Uterus (tissue), 4 donors: Measurements from ENCODE around the gene ESPN. TPM values are rescaled to one million over a fixed set of nuclear protein-coding genes. Genes with fewer than 3 reads are reported as not detected.
"Not testable (repeated sequence)": the region's sequence is repeated elsewhere in the genome, so short reads cannot be mapped to it uniquely, and the experiment has no call there.

Source experiments
- DNase-seq, 2 donors: peaks; one replicate each; pipeline ENCODE4 v3.0.0-alpha.2; 2019 to 2020
- H3K27ac ChIP-seq, 2 donors: fragments of 200-600 bp; sonication (generic); 1 replicate in 1 of 2; 2 replicates in 1 of 2; pipeline ENCODE4 v1.5.1; 2016 to 2018
- H3K27me3 ChIP-seq, 2 donors: fragments of 200-600 bp; sonication (generic); one replicate each; pipeline ENCODE4 v1.5.1; 2018 to 2019; ENCODE audit warnings: control low read depth in 1 of 2
- H3K36me3 ChIP-seq, 2 donors: fragments of 200-600 bp; sonication (generic); one replicate each; pipeline ENCODE4 v1.5.1; 2019; ENCODE audit warnings: control low read depth in 1 of 2
- H3K4me1 ChIP-seq, 2 donors: fragments of 200-600 bp; sonication (generic); one replicate each; pipeline ENCODE4 v1.5.1; 2018 to 2019; ENCODE audit warnings: control low read depth in 1 of 2
- H3K4me3 ChIP-seq, 2 donors: fragments of 200-600 bp; sonication (generic); 1 replicate in 1 of 2; 2 replicates in 1 of 2; pipeline ENCODE4 v1.5.1; 2018 to 2019; ENCODE audit warnings: mild to moderate bottlenecking in 1 of 2
- H3K9me3 ChIP-seq, 2 donors: fragments of 200-600 bp; sonication (generic); one replicate each; pipeline ENCODE4 v1.5.1; 2019; ENCODE audit warnings: control low read depth in 1 of 2
- CTCF ChIP-seq, 4 experiments: fragments of 200-600 bp in 2 of 4; fragments of 450-650 bp in 2 of 4; sonication (generic) in 2 of 4; IDR thresholded peaks; one replicate each; pipeline ENCODE4 v1.5.1; 2016 to 2019; ENCODE audit warnings: antibody characterized with exemption in 4 of 4, mild to moderate bottlenecking in 2 of 4, moderate library complexity in 1 of 4
- POLR2A ChIP-seq, 2 donors: fragments of 450-650 bp; IDR thresholded peaks; one replicate each; pipeline ENCODE4 v1.6.1; 2016; ENCODE audit warnings: antibody characterized with exemption in 2 of 2, mild to moderate bottlenecking in 1 of 2, moderate library complexity in 1 of 2
- intact Hi-C: fragments of 100-400 bp; cut with DNase I; formaldehyde crosslinking; loops from one replicate; pipeline ENCODE4 v1.15.1; 2023; ENCODE audit warnings: low total_unique reads
- total RNA-seq, 4 donors: library from RNA; depleted of rRNA in 3 of 4; stranded (reverse); fragments of >200 nt in 3 of 4; gene quantifications; one replicate each; pipeline versions ENCODE4 v1.1.0 to v1.2.4, GENCODE V29; 2014 to 2023
- donor health status: DM: yes; HTN: yes; CAD: no.

ESPN gene
- total RNA-seq, 4 donors from 2014 or later: 0.58 to 2.5 TPM; not detected in 2

GRCh38 chr1:6445062-6445763, 20.6 kb downstream of the ESPN start:
- DNase-seq: no peak
- Histone ChIP-seq H3K27me3 (peaks cover 0 to 13% of the 10 kb centered on the region in 2 donors), H3K4me1 (peaks cover 0 to 13% of the 10 kb centered on the region in 2 donors), H3K9me3 (no peaks in the 10 kb centered on the region), H3K4me3 (no peak overlapping the region), H3K27ac (no peak overlapping the region), H3K36me3 (no peaks in the 10 kb centered on the region)
- TF ChIP-seq CTCF (IDR thresholded peaks at IDR 0.05) (no peak), POLR2A (IDR thresholded peaks at IDR 0.05) (no peak)
- intact Hi-C loops: no loop called here

GRCh38 chr1:6445929-6446328, 21.4 kb downstream of the ESPN start:
- Histone ChIP-seq H3K27me3 (peaks cover 0 to 17% of the 10 kb centered on the region in 2 donors), H3K4me1 (peaks cover 0 to 13% of the 10 kb centered on the region in 2 donors)
- intact Hi-C loops, H3K4me3 ChIP-seq, DNase-seq, H3K36me3 ChIP-seq, H3K9me3 ChIP-seq, H3K27ac ChIP-seq: not testable (repeated sequence)

- no peaks in the 10 kb centered on the region for H3K36me3 ChIP-seq
- H3K27me3 ChIP-seq: peaks cover 0 to 12% of the 10 kb centered on the region in 2 donors
- no peaks in the 10 kb centered on the region for H3K9me3 ChIP-seq
- no peak for TF ChIP-seq CTCF (IDR thresholded peaks at IDR 0.05)
- TF ChIP-seq POLR2A (IDR thresholded peaks at IDR 0.05): no peak
- peaks cover 0 to 13% of the 10 kb centered on the region in 2 donors for H3K4me1 ChIP-seq
- intact Hi-C loops: no loop called here
- H3K27ac ChIP-seq: no peak overlapping the region
- no peak overlapping the region for H3K4me3 ChIP-seq
- DNase-seq: no peak
Measured at GRCh38 chr1:6446665-6447015, 22.1 kb downstream of the ESPN start.

- H3K4me3 ChIP-seq: no peak overlapping the region
- H3K4me1 ChIP-seq: peaks cover 0 to 13% of the 10 kb centered on the region in 2 donors
- no peak for DNase-seq
- TF ChIP-seq CTCF (IDR thresholded peaks at IDR 0.05) (no peak), POLR2A (IDR thresholded peaks at IDR 0.05) (no peak)
- no peaks in the 10 kb centered on the region for H3K9me3 ChIP-seq
- intact Hi-C loops: no loop called here
- peaks cover 0 to 18% of the 10 kb centered on the region in 2 donors for H3K27me3 ChIP-seq
- H3K36me3 ChIP-seq: no peaks in the 10 kb centered on the region
- no peak overlapping the region for H3K27ac ChIP-seq
Measured at GRCh38 chr1:6447016-6447817, 22.6 kb downstream of the ESPN start.

- H3K4me3 ChIP-seq: no peak overlapping the region
- intact Hi-C loops: no loop called here
- no peak for DNase-seq
- H3K27ac ChIP-seq: no peak overlapping the region
- H3K4me1 ChIP-seq: peaks cover 0 to 13% of the 10 kb centered on the region in 2 donors
- H3K9me3 ChIP-seq: no peaks in the 10 kb centered on the region
- TF ChIP-seq POLR2A (IDR thresholded peaks at IDR 0.05) (no peak), CTCF (IDR thresholded peaks at IDR 0.05) (no peak)
- H3K36me3 ChIP-seq: no peaks in the 10 kb centered on the region
- H3K27me3 ChIP-seq: peaks cover 0 to 20% of the 10 kb centered on the region in 2 donors
Measured at GRCh38 chr1:6447818-6448748, 23.5 kb downstream of the ESPN start.
